IgD-negative memory B cell (primary cell): ENCODE measurements around the gene OR9A4. TPM values are rescaled to one million over a fixed set of nuclear protein-coding genes. Genes with fewer than 3 reads are reported as not detected.
"Not testable (repeated sequence)": the region's sequence is repeated elsewhere in the genome, so short reads cannot be mapped to it uniquely, and the experiment has no call there.

Experiments
- H3K27ac Mint-ChIP-seq, 3 donors: one replicate each; pipeline ENCODE4 v1.8.0; 2020 to 2022; ENCODE audit warnings: mild to moderate bottlenecking in 3 of 3, mixed read lengths in 3 of 3, moderate library complexity in 1 of 3
- H3K27me3 Mint-ChIP-seq: one replicate; pipeline ENCODE4 v1.8.0; 2021; ENCODE audit warnings: mixed read lengths
- H3K36me3 Mint-ChIP-seq: one replicate; pipeline ENCODE4 v1.8.0; 2020; ENCODE audit warnings: mild to moderate bottlenecking, mixed read lengths
- H3K4me1 Mint-ChIP-seq, 3 donors: one replicate each; pipeline ENCODE4 v1.8.0; 2020 to 2022; ENCODE audit warnings: mixed read lengths in 3 of 3, mild to moderate bottlenecking in 1 of 3
- H3K4me3 Mint-ChIP-seq, 4 donors: one replicate each; pipeline ENCODE4 v1.8.0; 2020 to 2022; ENCODE audit warnings: mild to moderate bottlenecking in 4 of 4, mixed read lengths in 4 of 4, moderate library complexity in 3 of 4
- H3K9me3 Mint-ChIP-seq, 3 donors: one replicate each; pipeline ENCODE4 v1.8.0; 2020 to 2021; ENCODE audit warnings: mixed read lengths in 3 of 3, mild to moderate bottlenecking in 1 of 3
- polyA plus RNA-seq: library from polyadenylated mRNA; unstranded; fragments of 300-500 nt; fragmentation: Illumina TruSeq; gene quantifications from one replicate; pipeline ENCODE4 v1.2.3, GENCODE V29; 2021

The OR9A4 gene
- not detected for polyA plus RNA-seq

- Mint-ChIP-seq H3K4me3 (no peak within 1 kb of the TSS), H3K27me3 (no peaks in the 10 kb centered on the region), H3K4me1 (no peaks in the 10 kb centered on the region)
These were observed at the start of gene OR9A4 for GRCh38 chr7:141916099-141916498. TSS of gene OR9A4 (plus strand) at chr7:141916399. CDS start at chr7:141918876, 2,477 bp downstream.

GRCh38 chr7:141866974-141867373, 49.2 kb upstream of the OR9A4 start:
- Mint-ChIP-seq H3K27ac (no peak overlapping the region), H3K4me1 (no peaks in the 10 kb centered on the region), H3K27me3 (no peaks in the 10 kb centered on the region), H3K4me3 (no peak overlapping the region), H3K9me3 (peaks cover 1 to 14% (median 14%) of the 10 kb centered on the region in 3 donors), H3K36me3 (peaks cover 2% of the 10 kb centered on the region)

More at GRCh38 chr7:141916099-141916498, at the start of gene OR9A4:
- peaks cover 0 to 5% (median 2%) of the 10 kb centered on the region in 3 donors for H3K9me3 Mint-ChIP-seq
- peaks cover 1% of the 10 kb centered on the region for H3K36me3 Mint-ChIP-seq
- H3K27ac Mint-ChIP-seq = no peak within 1 kb of the TSS

- Mint-ChIP-seq H3K9me3 (peaks cover 4 to 12% (median 11%) of the 10 kb centered on the region in 3 donors), H3K36me3 (peaks cover 2% of the 10 kb centered on the region), H3K27ac (no peak overlapping the region), H3K27me3 (no peaks in the 10 kb centered on the region), H3K4me1 (no peaks in the 10 kb centered on the region), H3K4me3 (no peak overlapping the region)
These were observed 43.3 kb upstream of the OR9A4 start for GRCh38 chr7:141872931-141873330.

- peaks cover 2 to 7% (median 6%) of the 10 kb centered on the region in 3 donors for H3K9me3 Mint-ChIP-seq
- H3K36me3 Mint-ChIP-seq = peaks cover 2% of the 10 kb centered on the region
- H3K4me1 Mint-ChIP-seq = no peaks in the 10 kb centered on the region
- H3K4me3 Mint-ChIP-seq = no peak overlapping the region
- H3K27me3 Mint-ChIP-seq = peaks cover 2% of the 10 kb centered on the region
- H3K27ac Mint-ChIP-seq = no peak overlapping the region
These were observed 41.4 kb upstream of the OR9A4 start for GRCh38 chr7:141874787-141875186.

- Mint-ChIP-seq H3K4me1 (no peaks in the 10 kb centered on the region), H3K27me3 (peaks cover 2% of the 10 kb centered on the region)
These were observed 40.7 kb upstream of the OR9A4 start for GRCh38 chr7:141875453-141875852.

GRCh38 chr7:141876371-141876770, 39.8 kb upstream of the OR9A4 start:
- Mint-ChIP-seq H3K4me3 (no peak overlapping the region), H3K9me3 (peaks cover 0 to 6% (median 0%) of the 10 kb centered on the region in 3 donors), H3K4me1 (no peaks in the 10 kb centered on the region), H3K27me3 (peaks cover 2% of the 10 kb centered on the region), H3K27ac (no peak overlapping the region), H3K36me3 (peaks cover 2% of the 10 kb centered on the region)

More at GRCh38 chr7:141875453-141875852, 40.7 kb upstream of the OR9A4 start:
- Mint-ChIP-seq H3K36me3 (peaks cover 2% of the 10 kb centered on the region), H3K4me3 (no peak overlapping the region), H3K27ac (no peak overlapping the region), H3K9me3 (peaks cover 0 to 6% (median 0%) of the 10 kb centered on the region in 3 donors)

- Mint-ChIP-seq H3K4me3 (no peak overlapping the region), H3K27ac (peak overlapping the region in 1 of 3 donors; percentile 81), H3K27me3 (peaks cover 4% of the 10 kb centered on the region), H3K4me1 (no peaks in the 10 kb centered on the region), H3K9me3 (peaks cover 0 to 6% (median 3%) of the 10 kb centered on the region in 3 donors), H3K36me3 (peaks cover 2% of the 10 kb centered on the region)
These were observed 38.8 kb upstream of the OR9A4 start for GRCh38 chr7:141877365-141877764.

- peaks cover 2 to 6% (median 3%) of the 10 kb centered on the region in 3 donors for H3K9me3 Mint-ChIP-seq
- H3K36me3 Mint-ChIP-seq = no peaks in the 10 kb centered on the region
- H3K4me3 Mint-ChIP-seq = no peak overlapping the region
- H3K4me1 Mint-ChIP-seq = peaks cover 0 to 2% (median 0%) of the 10 kb centered on the region in 3 donors
- peaks cover 4% of the 10 kb centered on the region for H3K27me3 Mint-ChIP-seq
- H3K27ac Mint-ChIP-seq = no peak overlapping the region
These were observed 35.2 kb upstream of the OR9A4 start for GRCh38 chr7:141880960-141881359.

GRCh38 chr7:141884539-141885225, 31.5 kb upstream of the OR9A4 start:
- H3K27ac Mint-ChIP-seq = no peak overlapping the region
- peaks cover 2% of the 10 kb centered on the region for H3K36me3 Mint-ChIP-seq
- H3K9me3 Mint-ChIP-seq = peaks cover 0 to 7% (median 4%) of the 10 kb centered on the region in 3 donors

GRCh38 chr7:141889321-141889720, 26.9 kb upstream of the OR9A4 start:
- Mint-ChIP-seq H3K4me3 (peak overlapping the region in 1 of 4 donors; percentile 23), H3K4me1 (peaks cover 0 to 2% (median 0%) of the 10 kb centered on the region in 3 donors), H3K27me3 (peaks cover 3% of the 10 kb centered on the region), H3K9me3 (peaks cover 0 to 4% (median 4%) of the 10 kb centered on the region in 3 donors), H3K36me3 (peaks cover 2% of the 10 kb centered on the region), H3K27ac (no peak overlapping the region)

More at GRCh38 chr7:141884539-141885225, 31.5 kb upstream of the OR9A4 start:
- Mint-ChIP-seq H3K4me3 (no peak overlapping the region), H3K4me1 (peaks cover 0 to 2% (median 0%) of the 10 kb centered on the region in 3 donors), H3K27me3 (peaks cover 2% of the 10 kb centered on the region)

GRCh38 chr7:141891336-141891735, 24.9 kb upstream of the OR9A4 start:
- Mint-ChIP-seq H3K4me1 (no peaks in the 10 kb centered on the region), H3K9me3 (peaks cover 0 to 4% (median 0%) of the 10 kb centered on the region in 3 donors), H3K27me3 (peaks cover 3% of the 10 kb centered on the region), H3K36me3 (peaks cover 2% of the 10 kb centered on the region), H3K27ac (no peak overlapping the region), H3K4me3 (no peak overlapping the region)

GRCh38 chr7:141899366-141899765, 16.8 kb upstream of the OR9A4 start:
- not testable (repeated sequence) for H3K27me3 Mint-ChIP-seq, H3K9me3 Mint-ChIP-seq, H3K27ac Mint-ChIP-seq, H3K4me3 Mint-ChIP-seq, H3K4me1 Mint-ChIP-seq, H3K36me3 Mint-ChIP-seq

GRCh38 chr7:141906285-141906684, 9.9 kb upstream of the OR9A4 start:
- H3K4me3 Mint-ChIP-seq = no peak overlapping the region
- no peak overlapping the region for H3K27ac Mint-ChIP-seq
- H3K4me1 Mint-ChIP-seq = no peaks in the 10 kb centered on the region
- H3K36me3 Mint-ChIP-seq = no peaks in the 10 kb centered on the region
- H3K27me3 Mint-ChIP-seq = peaks cover 3% of the 10 kb centered on the region
- peaks cover 0 to 2% (median 0%) of the 10 kb centered on the region in 3 donors for H3K9me3 Mint-ChIP-seq

- Mint-ChIP-seq H3K4me3 (no peak overlapping the region), H3K27me3 (no peaks in the 10 kb centered on the region), H3K4me1 (no peaks in the 10 kb centered on the region), H3K36me3 (no peaks in the 10 kb centered on the region), H3K9me3 (peaks cover 0 to 2% (median 0%) of the 10 kb centered on the region in 3 donors), H3K27ac (no peak overlapping the region)
These were observed 4.8 kb upstream of the OR9A4 start for GRCh38 chr7:141911391-141911790.

GRCh38 chr7:141915565-141915964, 634 bp upstream of the OR9A4 start:
- H3K27me3 Mint-ChIP-seq = no peaks in the 10 kb centered on the region
- H3K27ac Mint-ChIP-seq = no peak overlapping the region
- no peak overlapping the region for H3K4me3 Mint-ChIP-seq
- H3K4me1 Mint-ChIP-seq = no peaks in the 10 kb centered on the region
- H3K9me3 Mint-ChIP-seq = peaks cover 0 to 5% (median 2%) of the 10 kb centered on the region in 3 donors
- H3K36me3 Mint-ChIP-seq = peaks cover 1% of the 10 kb centered on the region

GRCh38 chr7:141920281-141920680, 4.1 kb downstream of the OR9A4 start:
- Mint-ChIP-seq H3K36me3 (peaks cover 1% of the 10 kb centered on the region), H3K27ac (no peak overlapping the region), H3K4me1 (no peaks in the 10 kb centered on the region), H3K27me3 (no peaks in the 10 kb centered on the region), H3K9me3 (peaks cover 0 to 5% (median 2%) of the 10 kb centered on the region in 3 donors), H3K4me3 (no peak overlapping the region)
